Panc1 (cell line): ENCODE results near the gene KRTAP10-10. TPM values are rescaled to one million over a fixed set of nuclear protein-coding genes. Genes with fewer than 3 reads are reported as not detected.

Experiments used
- ATAC-seq: fragments of 200-7000 bp; cut with Tn5 transposase; 2 replicates; pipeline ENCODE4 v1.9.1; 2020; ENCODE audit warnings: mild to moderate bottlenecking, moderate library complexity
- BruUV-seq: library from RNA; stranded (reverse); fragments of 400-500 nt; replicated peaks from 2 replicates; lab custom pipeline; 2021; lab: Mats Ljungman, UMichigan
- CTCF ChIA-PET: fragments of 300-600 bp; sonication (Branson Sonifier 250); formaldehyde crosslinking; loops from one replicate; lab custom pipeline; 2022; ENCODE audit warnings: antibody characterized with exemption; lab: Charles Lee
- POLR2A ChIA-PET: fragments of 300-600 bp; sonication (Branson Sonifier 250); formaldehyde crosslinking; loops from one replicate; lab custom pipeline; 2022; ENCODE audit warnings: antibody characterized with exemption; lab: Charles Lee
- DNase-seq: peaks from one replicate; pipeline ENCODE4 v3.0.0-alpha.2; 2010; ENCODE audit warnings: low read depth, low spot score
- H3K27ac ChIP-seq: 2 replicates; pipeline ENCODE4 v1.5.1; 2011; ENCODE audit warnings: mild to moderate bottlenecking, low read length, inconsistent platforms
- H3K27me3 ChIP-seq: fragments of 200-500 bp; sonication (Bioruptor generic); 2 replicates; pipeline ENCODE4 v1.6.0; 2014; ENCODE audit warnings: low read length, inconsistent platforms; ENCODE audit not compliant: control insufficient read depth, insufficient read depth
- H3K36me3 ChIP-seq: fragments of 200-500 bp; sonication (Bioruptor generic); 2 replicates; pipeline ENCODE4 v1.5.1; 2014; ENCODE audit warnings: inconsistent platforms, mild to moderate bottlenecking, low read length, moderate library complexity; ENCODE audit not compliant: control insufficient read depth, insufficient read depth
- H3K4me1 ChIP-seq: 2 replicates; pipeline ENCODE4 v1.5.1; 2011; ENCODE audit warnings: inconsistent platforms, mild to moderate bottlenecking, low read length, moderate library complexity; ENCODE audit not compliant: control insufficient read depth, insufficient read depth
- H3K4me3 ChIP-seq, 2 experiments: 2 replicates each; pipeline ENCODE4 v1.5.1; 2011 to 2012; ENCODE audit warnings: low read depth in 2 of 2, low read length in 2 of 2, mild to moderate bottlenecking in 2 of 2, inconsistent platforms in 1 of 2, moderate library complexity in 1 of 2
- H3K9me3 ChIP-seq: fragments of 200-500 bp; sonication (Bioruptor generic); 2 replicates; pipeline ENCODE4 v1.5.1; 2014; ENCODE audit warnings: low read depth, mild to moderate bottlenecking, inconsistent platforms, low read length, moderate library complexity; ENCODE audit not compliant: control insufficient read depth, insufficient read depth
- POLR2AphosphoS5 ChIP-seq: IDR thresholded peaks from 2 replicates; pipeline ENCODE4 v1.6.1; 2012; ENCODE audit warnings: mild to moderate bottlenecking, low read depth, low read length, moderate library complexity
- SIN3A ChIP-seq: IDR thresholded peaks from 2 replicates; pipeline ENCODE4 v1.6.1; 2012; ENCODE audit warnings: low read depth, mild to moderate bottlenecking, low read length, moderate library complexity, borderline replicate concordance; ENCODE audit not compliant: insufficient read depth
- TCF7L2 ChIP-seq: IDR thresholded peaks from 2 replicates; pipeline ENCODE4 v1.6.1; 2011; ENCODE audit warnings: mild to moderate bottlenecking, low read depth, low read length, inconsistent platforms
- in situ Hi-C: cut with HindIII; loops from 2 replicates; pipeline ENCODE4 v1.10.0; 2016; ENCODE audit warnings: low sequenced_read_pairs, low pct_unique_long_range_greater_than_20kb
- intact Hi-C: fragments of 100-400 bp; cut with micrococcal nuclease; formaldehyde crosslinking; loops from one replicate; pipeline ENCODE4 v1.10.0; 2022; ENCODE audit not compliant: unreplicated experiment
- total RNA-seq: library from RNA; stranded (reverse); gene quantifications from one replicate; pipeline ENCODE4 v1.2.1, GENCODE V29; 2021; ENCODE audit not compliant: unreplicated experiment
- TF ChIP-seq, protein P1 (sequence below), 2 experiments: IDR thresholded peaks; 2 replicates each; pipeline ENCODE4 v1.6.1; 2011 to 2012; ENCODE audit warnings: low read depth in 2 of 2, control low read depth in 1 of 2, low read length in 1 of 2, mild to moderate bottlenecking in 1 of 2, moderate library complexity in 1 of 2; ENCODE audit not compliant: insufficient read depth in 1 of 2
- TF ChIP-seq, protein P2 (sequence below): fragments of 450-650 bp; IDR thresholded peaks from 2 replicates; pipeline ENCODE4 v1.5.1; 2017; ENCODE audit warnings: mild to moderate bottlenecking

The KRTAP10-10 gene
- total RNA-seq, 1 experiment from 2014 or later, result not detected

DNA sequence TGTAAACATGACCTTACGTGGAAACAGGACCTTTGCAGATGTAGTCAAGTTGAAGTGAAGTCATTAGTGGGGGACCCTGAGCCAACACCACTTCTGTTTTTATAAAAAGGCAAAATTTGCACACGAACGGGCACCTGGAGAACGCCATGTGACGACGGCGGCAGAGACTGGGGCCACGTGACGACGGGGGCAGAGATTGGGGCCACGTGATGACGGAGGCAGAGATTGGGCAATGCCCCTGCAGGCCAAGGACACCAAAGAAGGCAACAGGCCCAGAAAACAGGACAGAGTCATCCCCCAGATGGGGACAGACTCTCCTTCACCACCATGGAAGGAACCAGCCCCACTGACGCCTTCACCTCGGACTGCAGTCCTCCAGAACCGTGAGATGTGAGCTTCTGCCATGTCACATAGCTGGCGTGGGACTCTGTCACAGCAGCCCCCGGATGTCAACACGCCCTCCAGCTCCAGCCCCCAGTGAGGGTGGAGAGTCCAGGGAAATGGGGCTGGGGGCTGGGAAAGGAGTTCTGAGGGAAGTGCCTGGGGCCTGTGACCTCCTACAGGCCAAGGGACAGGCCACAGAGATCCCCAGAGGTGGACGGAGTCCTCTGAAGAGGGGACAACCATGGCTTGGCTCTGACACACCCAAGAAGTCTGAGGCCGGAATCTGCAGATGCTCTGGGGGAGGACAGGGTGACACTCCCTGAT, 13.3 kb downstream of the KRTAP10-10 start:
- no peaks in the 10 kb centered on the region for H3K4me1 ChIP-seq
- TF ChIP-seq, protein P1, sequence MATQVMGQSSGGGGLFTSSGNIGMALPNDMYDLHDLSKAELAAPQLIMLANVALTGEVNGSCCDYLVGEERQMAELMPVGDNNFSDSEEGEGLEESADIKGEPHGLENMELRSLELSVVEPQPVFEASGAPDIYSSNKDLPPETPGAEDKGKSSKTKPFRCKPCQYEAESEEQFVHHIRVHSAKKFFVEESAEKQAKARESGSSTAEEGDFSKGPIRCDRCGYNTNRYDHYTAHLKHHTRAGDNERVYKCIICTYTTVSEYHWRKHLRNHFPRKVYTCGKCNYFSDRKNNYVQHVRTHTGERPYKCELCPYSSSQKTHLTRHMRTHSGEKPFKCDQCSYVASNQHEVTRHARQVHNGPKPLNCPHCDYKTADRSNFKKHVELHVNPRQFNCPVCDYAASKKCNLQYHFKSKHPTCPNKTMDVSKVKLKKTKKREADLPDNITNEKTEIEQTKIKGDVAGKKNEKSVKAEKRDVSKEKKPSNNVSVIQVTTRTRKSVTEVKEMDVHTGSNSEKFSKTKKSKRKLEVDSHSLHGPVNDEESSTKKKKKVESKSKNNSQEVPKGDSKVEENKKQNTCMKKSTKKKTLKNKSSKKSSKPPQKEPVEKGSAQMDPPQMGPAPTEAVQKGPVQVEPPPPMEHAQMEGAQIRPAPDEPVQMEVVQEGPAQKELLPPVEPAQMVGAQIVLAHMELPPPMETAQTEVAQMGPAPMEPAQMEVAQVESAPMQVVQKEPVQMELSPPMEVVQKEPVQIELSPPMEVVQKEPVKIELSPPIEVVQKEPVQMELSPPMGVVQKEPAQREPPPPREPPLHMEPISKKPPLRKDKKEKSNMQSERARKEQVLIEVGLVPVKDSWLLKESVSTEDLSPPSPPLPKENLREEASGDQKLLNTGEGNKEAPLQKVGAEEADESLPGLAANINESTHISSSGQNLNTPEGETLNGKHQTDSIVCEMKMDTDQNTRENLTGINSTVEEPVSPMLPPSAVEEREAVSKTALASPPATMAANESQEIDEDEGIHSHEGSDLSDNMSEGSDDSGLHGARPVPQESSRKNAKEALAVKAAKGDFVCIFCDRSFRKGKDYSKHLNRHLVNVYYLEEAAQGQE (IDR thresholded peaks at IDR 0.05; ENCODE audit: insufficient read depth in 1 of 2, low read depth in 2 of 2, low read length in 1 of 2), result no peak
- TF ChIP-seq POLR2AphosphoS5 (no peak), SIN3A (no peak)
- TF ChIP-seq, protein P2, sequence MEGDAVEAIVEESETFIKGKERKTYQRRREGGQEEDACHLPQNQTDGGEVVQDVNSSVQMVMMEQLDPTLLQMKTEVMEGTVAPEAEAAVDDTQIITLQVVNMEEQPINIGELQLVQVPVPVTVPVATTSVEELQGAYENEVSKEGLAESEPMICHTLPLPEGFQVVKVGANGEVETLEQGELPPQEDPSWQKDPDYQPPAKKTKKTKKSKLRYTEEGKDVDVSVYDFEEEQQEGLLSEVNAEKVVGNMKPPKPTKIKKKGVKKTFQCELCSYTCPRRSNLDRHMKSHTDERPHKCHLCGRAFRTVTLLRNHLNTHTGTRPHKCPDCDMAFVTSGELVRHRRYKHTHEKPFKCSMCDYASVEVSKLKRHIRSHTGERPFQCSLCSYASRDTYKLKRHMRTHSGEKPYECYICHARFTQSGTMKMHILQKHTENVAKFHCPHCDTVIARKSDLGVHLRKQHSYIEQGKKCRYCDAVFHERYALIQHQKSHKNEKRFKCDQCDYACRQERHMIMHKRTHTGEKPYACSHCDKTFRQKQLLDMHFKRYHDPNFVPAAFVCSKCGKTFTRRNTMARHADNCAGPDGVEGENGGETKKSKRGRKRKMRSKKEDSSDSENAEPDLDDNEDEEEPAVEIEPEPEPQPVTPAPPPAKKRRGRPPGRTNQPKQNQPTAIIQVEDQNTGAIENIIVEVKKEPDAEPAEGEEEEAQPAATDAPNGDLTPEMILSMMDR, result no peak
- DNase-seq (no peak), ATAC-seq (no peak)
- ChIA-PET POLR2A (no interaction called here), CTCF (no interaction called here)
- H3K4me3 ChIP-seq, result no peak overlapping the region
- intact Hi-C loops (no loop called here), in situ Hi-C loops (no loop called here)
- H3K9me3 ChIP-seq, result no peaks in the 10 kb centered on the region
- H3K27me3 ChIP-seq, result no peaks in the 10 kb centered on the region
- H3K27ac ChIP-seq, result no peak overlapping the region
- H3K36me3 ChIP-seq, result no peaks in the 10 kb centered on the region
- no TSS peak for BruUV-seq

DNA sequence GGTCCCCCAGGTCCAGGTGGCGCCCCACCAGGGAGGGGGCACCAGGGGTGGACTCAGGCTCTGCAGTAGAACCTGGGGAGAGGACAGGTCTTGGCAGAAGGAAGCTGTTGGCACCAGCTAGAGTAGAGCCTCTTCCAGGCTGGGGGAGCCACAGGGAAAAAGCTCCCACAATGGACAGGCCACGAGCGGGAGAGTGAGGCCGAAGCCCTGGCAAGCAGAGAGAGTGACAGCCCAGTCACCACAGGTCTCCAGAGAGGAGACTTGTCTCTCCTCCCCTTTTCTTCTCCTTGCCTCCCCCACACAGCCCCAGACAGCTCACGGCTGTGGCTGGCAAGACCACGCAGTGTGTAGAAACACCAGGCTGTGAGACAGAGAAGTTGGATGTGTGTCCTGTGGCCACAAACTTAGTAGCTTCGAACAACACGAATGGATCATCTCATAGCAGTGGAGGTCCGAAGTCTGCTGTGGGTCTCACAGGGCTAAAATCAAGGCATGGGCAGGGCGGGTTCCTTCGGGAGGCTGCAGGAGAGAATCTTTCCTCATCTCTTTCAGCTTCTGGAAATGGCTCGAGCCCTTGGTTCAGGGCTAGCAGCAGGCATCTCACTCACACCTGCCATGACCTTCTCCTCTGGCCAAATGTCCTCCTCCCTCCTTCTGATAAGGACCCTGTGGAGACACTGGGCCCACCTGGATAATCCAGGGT, 14.0 kb downstream of the KRTAP10-10 start:
- BruUV-seq, result no TSS peak
- no peak overlapping the region for H3K27ac ChIP-seq
- H3K36me3 ChIP-seq, result no peaks in the 10 kb centered on the region
- H3K4me3 ChIP-seq, result no peak overlapping the region
- in situ Hi-C loops, result no loop called here
- DNase-seq (no peak), ATAC-seq (no peak)
- intact Hi-C loops, result no loop called here
- ChIA-PET CTCF (no interaction called here), POLR2A (no interaction called here)
- H3K9me3 ChIP-seq, result no peaks in the 10 kb centered on the region
- no peaks in the 10 kb centered on the region for H3K27me3 ChIP-seq
- no peaks in the 10 kb centered on the region for H3K4me1 ChIP-seq
- TF ChIP-seq SIN3A, result no peak
- no peak for TF ChIP-seq POLR2AphosphoS5
- no peak for TF ChIP-seq TCF7L2
- TF ChIP-seq, protein P2, result no peak
- TF ChIP-seq, protein P1 (IDR thresholded peaks at IDR 0.05; ENCODE audit: insufficient read depth in 1 of 2, low read depth in 2 of 2, low read length in 1 of 2), result no peak
